H9 (cell line): ENCODE data around the gene GCA. TPM values are rescaled to one million over a fixed set of nuclear protein-coding genes. Genes with fewer than 3 reads are reported as not detected.

ENCODE experiments used
- DNase-seq: peaks from one replicate; pipeline ENCODE4 v3.0.0-alpha.2; 2017
- H2AFZ ChIP-seq: one replicate; pipeline ENCODE4 v1.6.1; 2013; ENCODE audit warnings: mild to moderate bottlenecking, low read length, control low read depth, moderate library complexity
- H2AK5ac ChIP-seq: 2 replicates; pipeline ENCODE4 v1.6.1; 2013; ENCODE audit warnings: low read length, control low read depth, mixed read lengths; ENCODE audit not compliant: insufficient read length
- H2BK120ac ChIP-seq: one replicate; pipeline ENCODE4 v1.6.1; 2013; ENCODE audit warnings: low read depth, mild to moderate bottlenecking, low read length, control low read depth, inconsistent platforms; ENCODE audit not compliant: poor library complexity, severe bottlenecking
- H2BK12ac ChIP-seq: 2 replicates; pipeline ENCODE4 v1.6.1; 2013; ENCODE audit warnings: low read length, control low read depth, mixed read lengths, low read depth; ENCODE audit not compliant: insufficient read length
- H2BK15ac ChIP-seq: 2 replicates; pipeline ENCODE4 v1.6.1; 2013; ENCODE audit warnings: low read depth, low read length, control low read depth
- H2BK20ac ChIP-seq: one replicate; pipeline ENCODE4 v1.6.1; 2013; ENCODE audit warnings: low read depth, mild to moderate bottlenecking, low read length, control low read depth, inconsistent platforms; ENCODE audit not compliant: poor library complexity, severe bottlenecking
- H2BK5ac ChIP-seq: 2 replicates; pipeline ENCODE4 v1.6.1; 2013; ENCODE audit warnings: low read length, control low read depth, mixed read lengths; ENCODE audit not compliant: insufficient read length
- H3K14ac ChIP-seq: 2 replicates; pipeline ENCODE4 v1.6.1; 2013; ENCODE audit warnings: low read length, control low read depth; ENCODE audit not compliant: insufficient read depth
- H3K18ac ChIP-seq: 2 replicates; pipeline ENCODE4 v1.6.1; 2013; ENCODE audit warnings: low read depth, mild to moderate bottlenecking, mixed read lengths, low read length, control low read depth; ENCODE audit not compliant: insufficient read length
- H3K23ac ChIP-seq: 2 replicates; pipeline ENCODE4 v1.6.1; 2013; ENCODE audit warnings: low read length, control low read depth, mixed read lengths, low read depth; ENCODE audit not compliant: insufficient read length
- H3K23me2 ChIP-seq: 2 replicates; pipeline ENCODE4 v1.6.1; 2013; ENCODE audit warnings: low read depth, mild to moderate bottlenecking, mixed read lengths, low read length, control low read depth; ENCODE audit not compliant: insufficient read length, poor library complexity, severe bottlenecking
- H3K27ac ChIP-seq: 2 replicates; pipeline ENCODE4 v1.5.1; 2013; ENCODE audit warnings: low read length, control low read depth, mixed read lengths, low read depth; ENCODE audit not compliant: insufficient read length
- H3K27me3 ChIP-seq: 2 replicates; pipeline ENCODE4 v1.6.1; 2013; ENCODE audit warnings: low read length, control low read depth, inconsistent platforms; ENCODE audit not compliant: insufficient read depth
- H3K4ac ChIP-seq: 2 replicates; pipeline ENCODE4 v1.6.1; 2013; ENCODE audit warnings: low read depth, mild to moderate bottlenecking, control low read depth, inconsistent platforms, low read length, moderate library complexity
- H3K4me1 ChIP-seq: 2 replicates; pipeline ENCODE4 v1.6.1; 2013; ENCODE audit warnings: low read length, control low read depth, inconsistent platforms; ENCODE audit not compliant: insufficient read depth
- H3K4me2 ChIP-seq: 2 replicates; pipeline ENCODE4 v1.6.1; 2013; ENCODE audit warnings: low read length, control low read depth, mixed read lengths; ENCODE audit not compliant: insufficient read length, insufficient read depth
- H3K56ac ChIP-seq: 2 replicates; pipeline ENCODE4 v1.6.1; 2013; ENCODE audit warnings: low read depth, mild to moderate bottlenecking, mixed read lengths, low read length, control low read depth; ENCODE audit not compliant: insufficient read length
- H3K79me1 ChIP-seq: 2 replicates; pipeline ENCODE4 v1.6.1; 2013; ENCODE audit warnings: low read depth, mild to moderate bottlenecking, moderate library complexity, low read length, control low read depth, inconsistent platforms; ENCODE audit not compliant: insufficient read depth, poor library complexity, severe bottlenecking
- H3K79me2 ChIP-seq: 2 replicates; pipeline ENCODE4 v1.6.1; 2013; ENCODE audit warnings: low read length, control low read depth, inconsistent platforms; ENCODE audit not compliant: insufficient read depth
- H3K9ac ChIP-seq: 2 replicates; pipeline ENCODE4 v1.6.1; 2013; ENCODE audit warnings: low read length, control low read depth, mixed read lengths; ENCODE audit not compliant: insufficient read length; ENCODE audit errors: extremely low read depth
- H3K9me3 ChIP-seq: one replicate; pipeline ENCODE4 v1.6.1; 2013; ENCODE audit warnings: low read depth, low read length, inconsistent platforms; ENCODE audit not compliant: control insufficient read depth
- H3T11ph ChIP-seq: one replicate; pipeline ENCODE4 v1.6.1; 2013; ENCODE audit warnings: mild to moderate bottlenecking, low read length, control low read depth, inconsistent platforms
- H4K20me1 ChIP-seq: one replicate; pipeline ENCODE4 v1.6.1; 2013; ENCODE audit not compliant: control insufficient read depth, insufficient read length, insufficient read depth
- H4K5ac ChIP-seq: 2 replicates; pipeline ENCODE4 v1.6.1; 2013; ENCODE audit warnings: low read depth, mild to moderate bottlenecking, mixed read lengths, low read length, control low read depth; ENCODE audit not compliant: insufficient read length
- H4K8ac ChIP-seq: replicated peaks from 2 replicates; pipeline ENCODE4 v1.6.1; 2013; ENCODE audit warnings: low read length, control low read depth, mixed read lengths, low read depth; ENCODE audit not compliant: insufficient read length
- H4K91ac ChIP-seq: 2 replicates; pipeline ENCODE4 v1.6.1; 2013; ENCODE audit warnings: low read depth, mild to moderate bottlenecking, moderate library complexity, mixed read lengths, low read length, control low read depth; ENCODE audit not compliant: insufficient read length
- H3K27ac Mint-ChIP-seq, 3 experiments: 2 replicates in 2 of 3; 3 replicates in 1 of 3; pipeline ENCODE4 v1.8.0; 2020 to 2021; ENCODE audit warnings: mixed read lengths in 3 of 3, mild to moderate bottlenecking in 1 of 3, moderate library complexity in 1 of 3
- H3K27me3 Mint-ChIP-seq: 2 replicates; pipeline ENCODE4 v1.8.0; 2021; ENCODE audit warnings: low read depth, mild to moderate bottlenecking, moderate library complexity, mixed read lengths
- H3K36me3 Mint-ChIP-seq, 3 experiments: 2 replicates in 2 of 3; 3 replicates in 1 of 3; pipeline ENCODE4 v1.8.0; 2020 to 2021; ENCODE audit warnings: low read depth in 3 of 3, mixed read lengths in 3 of 3; ENCODE audit not compliant: insufficient read depth in 1 of 3
- H3K4me1 Mint-ChIP-seq, 2 experiments: 2 replicates each; pipeline ENCODE4 v1.8.0; 2020; ENCODE audit warnings: mixed read lengths in 2 of 2
- H3K4me3 Mint-ChIP-seq, 2 experiments: 2 replicates in 1 of 2; 3 replicates in 1 of 2; pipeline ENCODE4 v1.8.0; 2020 to 2021; ENCODE audit warnings: mild to moderate bottlenecking in 2 of 2, mixed read lengths in 2 of 2, moderate library complexity in 1 of 2
- H3K9me3 Mint-ChIP-seq, 2 experiments: 2 replicates in 1 of 2; 3 replicates in 1 of 2; pipeline ENCODE4 v1.8.0; 2020; ENCODE audit warnings: mild to moderate bottlenecking in 2 of 2, mixed read lengths in 2 of 2, moderate library complexity in 1 of 2
- WGBS: extraction: QIAGEN DNeasy Blood & Tissue Kit; methylation state at CpG from one replicate; pipeline ENCODE4 v1.1.7; 2013; ENCODE audit warnings: missing lambda C conversion rate, low lambda C conversion rate, mixed read lengths; ENCODE audit not compliant: insufficient read length; ENCODE audit errors: extremely low coverage; 5-methylcytosine and 5-hydroxymethylcytosine counted together
- total RNA-seq: library from RNA; stranded (reverse); gene quantifications from 2 replicates; pipeline ENCODE4 v1.2.1, GENCODE V29; 2021
- TF ChIP-seq, protein P1 (sequence below): fragments of 200-600 bp; sonication (generic); conservative IDR thresholded peaks from 3 replicates; pipeline ENCODE4 v1.8.0; 2021; ENCODE audit warnings: antibody characterized with exemption, mild to moderate bottlenecking

GCA gene
- total RNA-seq, 1 experiment from 2014 or later, result 31.0 TPM

DNA sequence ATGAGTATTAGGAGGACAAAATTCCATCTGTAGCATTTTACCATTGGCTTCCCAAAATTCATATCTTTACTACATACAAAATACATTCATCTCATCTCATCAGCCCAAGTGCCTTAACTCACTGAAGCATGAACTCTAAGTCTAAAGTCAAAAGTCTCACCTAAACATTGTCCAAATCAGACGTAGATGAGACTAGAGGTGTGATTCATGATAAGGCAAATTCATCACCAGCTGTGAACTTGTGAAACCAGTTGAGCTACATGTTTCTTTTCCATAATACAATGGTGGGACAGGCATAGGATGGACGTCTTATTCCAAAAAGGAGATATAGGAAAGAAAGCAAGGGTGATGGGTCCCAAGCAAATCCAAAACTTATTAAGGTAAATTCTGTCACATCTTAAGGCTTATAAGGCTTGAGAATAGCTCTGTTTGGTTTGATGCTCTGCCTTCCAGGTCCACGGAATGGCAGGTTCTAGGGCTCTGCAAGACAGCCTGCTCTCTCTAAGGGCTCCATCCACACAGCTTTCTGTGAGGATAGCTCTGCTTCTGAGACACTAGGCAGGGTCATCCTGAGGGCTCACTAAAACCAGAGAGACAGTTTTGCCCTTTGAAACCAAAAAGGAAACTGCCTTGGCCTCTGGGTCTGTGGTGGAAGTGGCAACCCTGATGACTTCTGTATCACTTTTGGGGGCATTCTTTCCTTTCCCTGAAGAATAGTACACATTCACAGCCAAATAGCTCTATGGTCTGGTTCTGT lies 35.0 kb upstream of the GCA start:
- no peak overlapping the region for H2AFZ ChIP-seq
- H2AK5ac ChIP-seq, result no peak overlapping the region
- no peaks in the 10 kb centered on the region for H3K27me3 Mint-ChIP-seq
- H3K79me2 ChIP-seq, result no peaks in the 10 kb centered on the region
- DNase-seq, result no peak
- no peak overlapping the region for H2BK20ac ChIP-seq
- H3K4me2 ChIP-seq, result no peak overlapping the region
- H3K9me3 Mint-ChIP-seq, result no peaks in the 10 kb centered on the region
- H2BK12ac ChIP-seq, result no peak overlapping the region
- H4K20me1 ChIP-seq, result no peaks in the 10 kb centered on the region
- H3K14ac ChIP-seq, result no peak overlapping the region
- no CpG with 5 or more reads among the region's 3 CpGs for WGBS
- H3K9me3 ChIP-seq, result no peaks in the 10 kb centered on the region
- H3K4me3 Mint-ChIP-seq, result no peak overlapping the region
- no peak overlapping the region for H4K8ac ChIP-seq
- H3K18ac ChIP-seq, result no peak overlapping the region
- no peak overlapping the region for H2BK5ac ChIP-seq
- no peak overlapping the region for H2BK15ac ChIP-seq
- no peaks in the 10 kb centered on the region for H3K27me3 ChIP-seq
- no peaks in the 10 kb centered on the region for H3K79me1 ChIP-seq
- H3K36me3 Mint-ChIP-seq, result no peaks in the 10 kb centered on the region
- H3K27ac ChIP-seq, result no peak overlapping the region
- H3K4me1 ChIP-seq, result no peaks in the 10 kb centered on the region; the same call in 1 of the 2 replicates
- H4K91ac ChIP-seq, result no peak overlapping the region
- no peak overlapping the region for H4K5ac ChIP-seq
- no peaks in the 10 kb centered on the region for H3K23me2 ChIP-seq
- no peak overlapping the region for H3K23ac ChIP-seq
- H3K9ac ChIP-seq, result no peak overlapping the region
- no peak overlapping the region for H3K56ac ChIP-seq
- no peak overlapping the region for H3K4ac ChIP-seq
- no peak overlapping the region for H3T11ph ChIP-seq
- no peak overlapping the region for H2BK120ac ChIP-seq
- no peaks in the 10 kb centered on the region for H3K4me1 Mint-ChIP-seq
- TF ChIP-seq, protein P1, sequence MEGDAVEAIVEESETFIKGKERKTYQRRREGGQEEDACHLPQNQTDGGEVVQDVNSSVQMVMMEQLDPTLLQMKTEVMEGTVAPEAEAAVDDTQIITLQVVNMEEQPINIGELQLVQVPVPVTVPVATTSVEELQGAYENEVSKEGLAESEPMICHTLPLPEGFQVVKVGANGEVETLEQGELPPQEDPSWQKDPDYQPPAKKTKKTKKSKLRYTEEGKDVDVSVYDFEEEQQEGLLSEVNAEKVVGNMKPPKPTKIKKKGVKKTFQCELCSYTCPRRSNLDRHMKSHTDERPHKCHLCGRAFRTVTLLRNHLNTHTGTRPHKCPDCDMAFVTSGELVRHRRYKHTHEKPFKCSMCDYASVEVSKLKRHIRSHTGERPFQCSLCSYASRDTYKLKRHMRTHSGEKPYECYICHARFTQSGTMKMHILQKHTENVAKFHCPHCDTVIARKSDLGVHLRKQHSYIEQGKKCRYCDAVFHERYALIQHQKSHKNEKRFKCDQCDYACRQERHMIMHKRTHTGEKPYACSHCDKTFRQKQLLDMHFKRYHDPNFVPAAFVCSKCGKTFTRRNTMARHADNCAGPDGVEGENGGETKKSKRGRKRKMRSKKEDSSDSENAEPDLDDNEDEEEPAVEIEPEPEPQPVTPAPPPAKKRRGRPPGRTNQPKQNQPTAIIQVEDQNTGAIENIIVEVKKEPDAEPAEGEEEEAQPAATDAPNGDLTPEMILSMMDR, result no peak
- no peak overlapping the region for H3K27ac Mint-ChIP-seq
